ENCODE measurements around the gene MAFG.

The MAFG gene

GRCh38 chr17:81935709-81936084 lies 8.2 kb upstream of the MAFG start:
- no peak for DNase-seq

DNA sequence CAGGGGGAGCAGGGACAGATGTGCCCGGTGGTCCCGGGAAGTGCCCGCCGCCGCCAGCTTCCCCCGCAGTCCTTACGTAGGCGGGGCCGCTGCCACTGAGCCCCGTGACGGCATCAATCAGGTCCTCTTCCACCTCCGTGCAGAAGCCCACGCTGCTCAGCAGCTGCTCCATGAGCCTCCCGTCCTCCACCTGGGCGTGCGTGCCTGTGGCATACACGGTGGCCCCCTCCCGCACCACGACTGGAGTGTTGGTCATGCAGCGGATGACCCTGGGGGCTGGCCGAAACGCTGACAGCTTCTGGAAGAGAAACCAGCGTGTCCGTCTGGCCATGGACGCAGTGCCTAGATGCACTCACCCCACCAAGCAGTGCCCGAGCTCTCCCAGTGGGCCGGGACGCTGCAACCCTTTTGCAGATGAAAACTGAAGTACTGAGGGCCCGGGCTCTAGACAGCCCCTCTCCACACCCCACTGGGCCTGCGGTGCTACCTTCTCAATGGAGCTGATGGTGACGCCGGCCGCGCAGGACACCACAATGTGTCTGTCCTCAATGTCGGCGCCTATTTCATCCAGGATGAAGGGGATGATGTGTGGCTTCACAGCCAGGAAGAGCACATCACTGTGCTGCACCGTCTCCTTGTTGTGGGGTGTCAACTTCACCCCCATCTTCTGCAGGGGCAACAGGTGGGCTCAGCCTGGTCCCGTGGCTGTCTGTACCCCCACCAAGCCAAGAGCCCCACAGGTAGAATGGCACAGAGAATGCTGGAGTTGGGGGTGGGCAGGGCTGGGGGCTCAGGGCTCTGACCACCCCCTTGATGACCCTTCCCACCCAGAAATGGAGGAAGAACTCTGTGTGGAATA lies 7.5 kb upstream of the MAFG start:
- DNase-seq, result no peak

DNA sequence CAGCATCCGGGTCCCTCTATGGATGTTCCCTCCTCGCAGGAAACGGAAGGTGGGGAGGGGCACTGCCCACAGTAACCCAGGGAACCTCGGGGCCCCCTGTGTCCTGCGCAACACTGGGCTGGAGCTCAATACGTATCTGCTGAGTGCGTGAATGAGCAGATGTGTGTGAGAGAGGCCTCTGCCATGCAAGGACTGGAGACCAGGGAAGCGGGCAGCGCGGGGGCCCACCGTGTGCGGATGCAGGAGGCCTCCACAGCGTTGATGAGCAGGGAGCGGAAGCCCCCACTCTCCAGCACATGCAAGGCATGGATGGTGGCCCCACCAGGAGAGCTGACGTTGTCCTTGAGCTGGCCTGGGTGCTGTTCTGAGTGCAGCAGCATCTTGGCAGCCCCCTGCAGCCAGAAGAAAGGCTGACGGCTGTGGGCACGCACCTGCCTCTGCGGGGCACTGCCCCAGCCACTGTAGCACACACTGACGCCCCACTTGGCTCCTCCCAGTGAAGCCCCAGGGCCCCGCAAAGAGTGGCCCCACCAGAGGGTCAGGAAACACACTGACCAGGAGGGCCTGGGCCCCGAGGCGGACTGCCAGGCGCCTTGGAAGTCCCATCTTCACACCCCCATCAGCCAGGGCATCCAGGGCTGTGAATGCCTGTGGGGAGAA lies 6.7 kb upstream of the MAFG start:
- DNase-seq, result no peak

DNA sequence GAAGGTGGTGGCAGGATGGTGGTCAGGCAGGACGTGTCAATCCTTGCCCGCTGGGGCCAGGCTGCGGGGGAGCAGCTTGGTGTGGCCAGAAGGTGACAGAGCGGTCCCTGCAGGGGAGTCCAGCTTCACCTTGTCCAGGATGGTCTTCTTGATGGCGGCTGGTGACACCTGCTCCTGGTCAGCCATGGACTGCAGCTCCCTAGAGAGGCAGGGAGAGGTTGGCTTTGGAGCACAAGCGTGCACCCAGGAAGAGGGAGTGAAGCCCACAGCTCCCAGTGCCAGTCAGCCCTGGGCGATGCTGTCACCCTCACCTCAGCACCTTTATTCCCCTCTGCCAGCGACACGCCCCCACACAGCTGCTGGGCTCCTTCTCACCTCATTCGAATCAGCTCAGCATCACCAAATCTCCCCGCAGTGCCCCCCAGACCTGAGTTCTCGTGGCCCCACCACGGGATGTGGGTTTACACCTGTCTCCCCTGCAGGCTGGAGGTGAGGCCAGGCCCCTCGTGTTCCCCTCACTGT lies 5.7 kb upstream of the MAFG start:
- DNase-seq, result no peak

GRCh38 chr17:81932333-81932983 lies 4.9 kb upstream of the MAFG start:
- DNase-seq, result no peak

- DNase-seq, result no peak
These were observed 4.2 kb upstream of the MAFG start for GRCh38 chr17:81931557-81932332.

GRCh38 chr17:81931189-81931556 lies 3.6 kb upstream of the MAFG start:
- no peak for DNase-seq

- DNase-seq, result no peak
These were observed 2.9 kb upstream of the MAFG start for GRCh38 chr17:81930142-81931125.

- DNase-seq, result no peak
These were observed 2.0 kb upstream of the MAFG start for GRCh38 chr17:81929253-81930141.

GRCh38 chr17:81928544-81929252 lies 1.2 kb upstream of the MAFG start:
- DNase-seq, result no peak

GRCh38 chr17:81927152-81927652 lies 333 bp downstream of the MAFG start:
- DNase-seq, result peak; percentile 70

GRCh38 chr17:81926451-81927151 lies 934 bp downstream of the MAFG start:
- DNase-seq, result peak; percentile 81

GRCh38 chr17:81925860-81926450 lies 1.6 kb downstream of the MAFG start:
- no peak for DNase-seq

- no peak for DNase-seq
These were observed 2.7 kb downstream of the MAFG start for GRCh38 chr17:81924557-81925532.

DNA sequence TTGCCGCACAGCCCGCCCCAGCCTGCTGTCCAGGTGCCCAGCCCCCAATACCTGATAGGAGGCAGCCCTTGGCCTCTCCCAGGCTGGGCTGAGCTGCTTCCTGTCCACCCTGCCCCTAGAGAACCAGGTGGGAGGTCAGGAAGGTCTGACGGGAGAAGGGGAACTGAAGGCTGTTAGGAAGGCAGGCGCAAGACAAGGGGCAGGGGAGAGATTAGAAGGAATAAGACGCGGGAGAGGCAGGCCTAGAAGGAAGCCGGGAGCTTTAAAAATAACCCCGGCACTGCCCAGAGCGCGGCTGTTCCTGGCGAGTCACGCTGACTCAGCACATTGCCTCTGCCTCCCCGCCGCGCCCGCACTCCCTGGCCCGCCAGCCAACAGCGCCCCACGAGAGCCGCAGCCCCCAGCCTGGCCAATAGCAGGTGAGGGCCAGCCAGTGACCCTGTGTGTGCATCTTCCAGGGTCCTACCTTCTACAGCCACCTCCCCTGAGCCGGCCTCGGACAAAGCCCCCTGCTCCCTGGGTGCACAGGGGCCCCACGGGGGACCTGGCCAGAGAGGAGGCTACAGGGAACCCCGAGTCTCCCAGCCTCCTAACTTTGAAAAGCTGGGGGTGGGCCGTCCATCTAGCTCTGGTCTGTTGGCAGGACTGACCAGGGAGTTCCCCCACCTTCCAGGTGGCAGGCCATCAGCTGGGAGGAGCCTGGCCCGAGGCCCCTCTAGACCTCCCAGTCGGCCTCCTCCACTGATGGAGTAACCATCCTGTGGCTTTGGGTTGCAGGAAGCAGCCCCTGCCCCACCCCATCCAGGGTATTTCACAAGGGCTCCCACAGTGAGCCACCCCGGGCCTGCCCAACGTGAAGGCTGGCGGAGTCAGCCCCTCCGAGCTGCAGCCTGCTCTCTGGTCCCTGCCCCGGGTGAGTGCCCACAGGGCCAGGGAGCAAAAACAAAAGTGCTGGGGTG lies 4.0 kb downstream of the MAFG start:
- no peak for DNase-seq

All from activated CD8-positive, alpha-beta memory T cell treated with anti-CD3 and anti-CD28 coated beads, Interleukin-2, amount 50 U/mL, for 48 hours (primary cell).